Lung microvascular endothelial cell (primary cell): ENCODE results near the gene FHOD1. TPM values are rescaled to one million over a fixed set of nuclear protein-coding genes. Genes with fewer than 3 reads are reported as not detected.

Experiments
- total RNA-seq: library from RNA; depleted of rRNA; stranded (reverse); fragments of >200 nt; gene quantifications from 2 replicates; pipeline ENCODE4 v1.2.1, GENCODE V29; 2014

Gene FHOD1
- total RNA-seq, 1 donor from 2014 or later: 23.4 TPM

Other genes starting within 250 kb of the FHOD1 start
- 35.9 and 40.8 TPM in 2 replicates for gene CBFB, start 218.3 kb downstream of the FHOD1 start, total RNA-seq
- 7.2 and 12.7 TPM in 2 replicates for gene PHAF1, start 137.5 kb downstream of the FHOD1 start, total RNA-seq
- gene B3GNT9, start 96.5 kb downstream of the FHOD1 start, total RNA-seq: 3.5 and 6.3 TPM in 2 replicates
- 10.7 and 16.3 TPM in 2 replicates for gene TRADD, start 87.6 kb downstream of the FHOD1 start, total RNA-seq
- 4.1 and 5.6 TPM in 2 replicates for gene FBXL8, start 87.5 kb downstream of the FHOD1 start, total RNA-seq
- 1.3 and 2.0 TPM in 2 replicates for gene HSF4, start 82.7 kb downstream of the FHOD1 start, total RNA-seq
- gene NOL3, start 76.9 kb downstream of the FHOD1 start, total RNA-seq: 4.8 and 5.6 TPM in 2 replicates
- gene MATCAP1, start 63.5 kb downstream of the FHOD1 start, total RNA-seq: 5.7 and 10.1 TPM in 2 replicates
- gene EXOC3L1, start 57.3 kb downstream of the FHOD1 start, total RNA-seq: 33.8 and 48.0 TPM in 2 replicates
- 44.2 and 60.3 TPM in 2 replicates for gene E2F4, start 55.3 kb downstream of the FHOD1 start, total RNA-seq
- 0.44 and 0.99 TPM in 2 replicates for gene ELMO3, start 48.4 kb downstream of the FHOD1 start, total RNA-seq
- 24.4 and 29.2 TPM in 2 replicates for gene TMEM208, start 20.4 kb downstream of the FHOD1 start, total RNA-seq
- 0.22 and 0.60 TPM in 2 replicates for gene SLC9A5, start 1.5 kb upstream of the FHOD1 start, total RNA-seq
- gene PLEKHG4, start 32.1 kb upstream of the FHOD1 start, total RNA-seq: 5.8 and 10.2 TPM in 2 replicates
- gene KCTD19, start 79.3 kb upstream of the FHOD1 start, total RNA-seq: not detected in 2 replicates
- not detected in 2 replicates for gene LRRC36, start 79.3 kb upstream of the FHOD1 start, total RNA-seq
- gene TPPP3, start 146.0 kb upstream of the FHOD1 start, total RNA-seq: 0.22 TPM in 1 of 2 replicates, not detected in the other
- gene ZDHHC1, start 169.0 kb upstream of the FHOD1 start, total RNA-seq: 2.6 and 3.5 TPM in 2 replicates
- gene HSD11B2, start 183.6 kb upstream of the FHOD1 start, total RNA-seq: not detected in 2 replicates
- 92.1 and 95.2 TPM in 2 replicates for gene ATP6V0D1, start 233.7 kb upstream of the FHOD1 start, total RNA-seq
- not detected in 2 replicates for gene AGRP, start 236.1 kb upstream of the FHOD1 start, total RNA-seq